ENCODE results near the gene UQCC5.

The UQCC5 gene

DNA sequence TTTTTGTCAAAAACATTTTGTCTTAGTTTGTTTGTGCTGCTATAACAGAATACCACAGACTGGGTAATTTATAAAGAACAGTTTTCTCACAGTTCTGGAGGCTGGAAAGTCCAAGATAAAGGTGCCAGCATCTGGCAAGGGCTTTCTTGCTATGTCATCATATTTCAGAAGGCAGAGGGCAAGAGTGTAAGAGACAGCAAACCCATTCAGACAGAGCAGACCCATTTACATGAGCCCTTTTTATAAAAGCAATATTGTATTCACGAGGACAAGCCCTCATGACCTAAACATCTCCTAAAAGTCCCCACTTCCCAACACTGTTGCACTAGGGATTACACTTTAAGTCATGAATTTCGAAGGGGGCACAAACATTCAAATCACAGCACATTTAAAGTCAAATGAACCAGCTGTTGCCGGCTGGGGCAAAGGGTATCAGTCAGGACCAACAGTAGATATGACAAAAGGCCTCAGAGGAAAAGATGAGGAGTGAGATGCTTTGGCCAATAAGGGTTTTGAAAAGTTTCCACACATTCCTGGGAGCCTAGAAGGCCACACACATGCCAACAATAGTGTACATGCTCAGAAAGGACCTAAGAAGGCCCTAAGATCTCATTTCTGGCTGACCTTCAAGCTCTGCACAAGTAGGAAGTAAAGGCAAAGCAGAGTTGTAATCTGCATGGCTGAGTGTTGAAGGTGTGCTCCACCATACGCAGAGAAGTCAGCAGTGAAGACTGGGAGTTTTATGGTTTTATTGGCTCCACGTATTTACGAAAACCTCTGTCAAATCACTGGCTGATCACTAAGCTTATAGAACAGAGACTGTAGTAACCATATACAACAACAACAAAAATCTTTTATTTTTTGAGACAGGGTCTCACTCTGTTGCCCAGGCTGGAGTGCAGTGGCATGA, 37.9 kb downstream of the UQCC5 start:
- DNase-seq = no peak
